ENCODE data around the gene NPTXR. TPM values are rescaled to one million over a fixed set of nuclear protein-coding genes. Genes with fewer than 3 reads are reported as not detected.
"Not testable (repeated sequence)": the region's sequence is repeated elsewhere in the genome, so short reads cannot be mapped to it uniquely, and the experiment has no call there.

Gene NPTXR
- total RNA-seq, 1 donor from 2014 or later, result 24.7 TPM

GRCh38 chr22:38868886-38869381, 25.1 kb upstream of the NPTXR start:
- peak; percentile 23 for DNase-seq (ENCODE audit: low read depth)

DNA sequence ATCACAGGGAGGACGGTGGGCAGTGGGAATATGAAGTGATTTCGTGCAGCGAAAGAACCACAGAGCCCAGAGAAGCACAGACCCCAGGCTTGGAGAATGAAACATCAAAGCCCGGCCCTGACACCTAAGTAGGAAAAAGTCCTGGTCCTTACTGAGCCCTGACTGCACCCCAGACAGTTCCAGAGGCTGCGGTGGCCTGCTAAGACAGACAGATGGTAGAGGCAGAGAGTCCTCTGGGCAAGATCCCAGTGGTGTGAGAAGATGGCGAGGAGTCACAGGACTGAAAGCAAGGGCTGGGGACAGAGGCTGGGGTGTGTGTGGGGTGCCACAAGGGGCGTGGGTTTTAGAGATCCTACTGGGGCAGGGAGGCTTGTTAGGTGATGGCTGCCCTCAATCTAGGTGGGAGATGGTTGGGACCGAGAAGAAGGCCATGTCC, 24.5 kb upstream of the NPTXR start:
- no peak for DNase-seq (ENCODE audit: low read depth)

GRCh38 chr22:38867471-38868285, 23.9 kb upstream of the NPTXR start:
- DNase-seq (ENCODE audit: low read depth), result no peak

DNA sequence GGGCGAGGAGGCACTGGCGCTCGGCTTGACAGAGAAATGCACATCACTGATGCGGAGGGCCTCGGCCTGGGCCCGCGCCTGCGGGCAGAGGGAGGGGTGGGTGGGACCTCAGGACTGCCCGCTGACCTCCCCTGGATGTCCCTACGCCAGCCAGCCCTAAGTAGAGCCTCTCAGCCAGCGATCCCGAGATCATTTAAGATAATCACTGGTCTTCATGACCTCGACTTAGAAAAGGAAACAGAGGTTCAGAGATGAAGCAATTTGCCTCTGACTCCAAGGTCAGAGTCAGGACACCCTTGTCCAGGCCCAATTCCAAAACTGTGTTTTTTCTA, 23.3 kb upstream of the NPTXR start:
- DNase-seq (ENCODE audit: low read depth), result no peak

- no peak for DNase-seq (ENCODE audit: low read depth)
Observed at GRCh38 chr22:38866399-38867123, 22.7 kb upstream of the NPTXR start.

GRCh38 chr22:38866024-38866398, 22.2 kb upstream of the NPTXR start:
- no peak for DNase-seq (ENCODE audit: low read depth)

DNA sequence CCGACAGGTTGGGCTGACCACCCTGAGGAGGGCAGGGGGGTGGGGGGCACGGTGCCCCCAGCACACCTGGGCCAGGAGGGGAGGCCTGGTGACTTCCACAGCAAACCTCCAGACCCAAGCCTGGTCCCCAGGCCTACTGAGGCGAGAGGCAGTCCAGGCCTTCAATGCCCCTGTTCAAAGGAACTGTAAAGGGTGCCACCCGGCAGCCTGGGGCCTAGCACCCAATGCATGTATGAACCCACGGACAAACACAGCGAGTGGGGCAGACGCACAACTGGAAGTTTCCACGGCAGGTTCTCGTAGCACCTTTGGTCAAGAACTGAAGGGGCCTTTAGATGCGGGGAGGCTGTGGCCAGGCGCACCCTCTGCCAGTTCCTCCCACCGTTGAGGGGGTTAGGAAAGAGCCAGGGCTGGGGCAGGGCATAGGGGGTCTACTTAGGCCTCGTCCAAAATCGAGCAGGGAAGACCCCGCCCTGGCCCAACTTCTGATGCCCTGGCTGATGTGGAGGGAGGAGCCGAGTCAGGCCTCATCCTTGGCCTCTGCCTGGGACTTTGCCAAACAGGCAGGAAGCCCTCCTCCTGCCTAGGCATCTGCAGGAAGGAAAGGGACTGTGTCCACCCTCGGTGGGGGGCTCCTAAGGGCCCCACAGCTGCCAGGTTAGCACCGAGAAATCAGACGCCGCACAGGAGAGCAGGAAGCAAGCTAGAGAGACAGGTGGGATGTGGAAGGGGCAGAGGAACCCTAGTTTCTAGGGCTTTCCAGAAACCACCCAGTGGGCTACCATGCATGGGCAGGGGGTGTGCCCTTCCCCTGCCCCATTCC, 21.6 kb upstream of the NPTXR start:
- no peak for DNase-seq (ENCODE audit: low read depth)

DNA sequence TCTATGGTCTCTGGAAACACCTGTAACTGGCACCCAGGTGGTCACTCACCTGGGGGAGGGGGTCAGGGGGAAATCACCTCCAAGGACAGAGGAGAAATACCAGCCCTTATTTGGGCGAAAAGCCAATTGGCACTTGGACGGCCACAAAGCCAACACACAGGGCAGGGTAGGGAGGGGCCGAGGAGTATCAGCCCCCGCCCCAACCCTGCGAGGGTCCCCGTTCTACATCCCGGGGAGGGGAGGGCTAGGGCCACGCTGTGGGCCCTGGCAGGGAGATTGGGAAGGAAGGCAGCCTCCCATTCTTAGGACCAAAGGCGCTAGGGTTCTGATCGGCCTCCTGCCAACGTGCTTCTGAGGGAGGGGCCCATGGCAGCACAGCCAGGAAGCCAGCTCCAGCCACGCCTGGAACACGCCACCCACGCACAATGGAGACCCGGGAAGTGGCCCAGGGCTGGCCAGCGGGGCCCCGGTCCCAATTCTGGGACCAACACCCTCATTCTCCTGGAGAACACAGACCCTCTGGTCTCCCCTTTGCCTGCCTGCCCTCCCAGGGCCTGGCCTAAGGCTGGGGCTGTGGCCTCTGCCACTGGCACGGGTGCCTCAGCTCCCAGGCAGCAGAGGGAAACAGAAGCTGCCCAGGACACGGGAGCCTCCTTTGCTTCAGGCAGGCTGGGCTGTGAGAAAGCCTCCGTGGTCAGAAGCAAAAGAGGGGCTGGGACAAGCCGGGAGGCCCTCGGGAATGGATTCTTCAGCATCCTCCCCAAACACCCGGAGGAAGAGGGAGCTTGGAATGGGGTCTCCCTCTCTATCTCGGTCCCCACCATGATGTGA, 20.7 kb upstream of the NPTXR start:
- no peak for DNase-seq (ENCODE audit: low read depth)

GRCh38 chr22:38863531-38864131, 19.8 kb upstream of the NPTXR start:
- DNase-seq (ENCODE audit: low read depth), result no peak

- DNase-seq (ENCODE audit: low read depth), result no peak
Observed at GRCh38 chr22:38862375-38863329, 18.8 kb upstream of the NPTXR start.

- DNase-seq (ENCODE audit: low read depth), result no peak
Observed at GRCh38 chr22:38861927-38862326, 18.1 kb upstream of the NPTXR start.

GRCh38 chr22:38861170-38861876, 17.5 kb upstream of the NPTXR start:
- no peak for DNase-seq (ENCODE audit: low read depth)

DNA sequence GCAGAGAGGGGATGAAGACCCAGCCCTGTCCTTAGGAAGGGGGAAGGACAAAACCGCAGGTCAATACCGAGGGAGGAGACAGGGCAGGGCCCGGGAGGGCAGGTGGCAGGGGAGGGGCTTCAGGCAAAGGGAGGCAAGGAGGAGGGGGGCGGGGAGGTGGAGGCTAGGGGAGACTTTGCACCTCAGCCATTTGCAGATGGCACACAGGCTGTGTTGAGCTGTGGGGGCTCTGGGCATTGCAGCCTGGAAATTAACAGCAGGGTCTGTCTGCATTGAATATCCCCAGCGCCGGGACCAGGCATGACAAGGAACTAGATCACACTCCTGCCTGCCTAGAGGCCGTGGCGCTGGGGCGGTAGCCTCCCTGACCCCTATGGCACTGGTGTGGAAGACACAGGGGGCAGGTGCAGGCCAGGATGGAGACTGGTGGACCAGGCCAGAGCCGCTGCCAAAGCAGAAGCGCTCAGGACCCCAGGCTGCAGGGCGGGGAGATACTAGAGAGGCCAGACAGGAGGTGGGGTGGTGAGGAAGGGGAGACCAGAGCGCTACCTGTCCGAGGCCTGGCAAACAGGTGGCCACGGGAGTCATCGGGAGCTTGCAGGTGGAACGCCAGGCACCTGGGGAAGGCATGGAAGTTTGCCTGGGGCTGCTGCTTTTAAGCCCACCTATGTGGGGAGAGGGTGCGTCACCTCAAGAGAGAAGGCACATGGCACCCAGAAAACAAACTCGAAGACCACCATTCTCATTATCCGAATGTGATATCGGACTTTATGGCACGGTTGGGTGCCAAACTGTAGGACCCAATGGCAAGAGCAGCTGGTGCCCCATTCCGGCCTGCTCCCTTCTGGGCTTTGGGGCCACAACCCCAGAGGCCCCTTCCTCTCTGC, 16.7 kb upstream of the NPTXR start:
- no peak for DNase-seq (ENCODE audit: low read depth)

DNA sequence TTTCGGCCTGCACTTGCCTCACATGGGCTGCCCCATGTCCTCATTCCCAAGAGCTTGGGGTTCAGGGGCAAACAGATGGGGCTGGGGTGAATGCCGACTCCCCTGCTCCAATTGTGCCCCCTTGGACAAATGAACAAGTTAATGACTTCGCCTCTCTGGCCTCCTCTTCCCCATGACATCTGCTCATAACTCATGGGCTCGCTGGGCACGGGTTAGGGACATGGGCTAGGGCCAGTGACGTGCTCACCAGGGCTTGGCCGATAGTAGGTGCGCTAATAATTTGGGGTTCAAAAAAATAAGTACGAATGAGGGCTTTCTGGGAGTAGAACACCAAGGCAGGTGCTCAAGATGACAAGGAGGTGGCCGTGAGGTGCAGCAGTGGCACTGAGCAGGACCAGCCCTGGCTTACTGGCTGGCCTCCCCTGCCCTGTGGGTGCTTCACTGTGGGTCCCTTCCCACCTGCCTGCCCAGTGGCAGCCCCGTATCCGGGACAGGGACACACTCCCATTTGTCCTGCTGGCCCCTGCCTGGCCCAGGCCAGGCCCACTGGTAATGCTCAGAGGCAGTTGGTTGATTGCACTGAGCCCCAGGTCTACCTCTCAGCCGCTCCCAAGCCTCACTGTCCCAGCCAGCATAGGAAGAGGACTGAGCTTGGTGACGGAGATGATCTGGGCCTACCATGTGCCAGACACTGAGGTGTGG, 15.9 kb upstream of the NPTXR start:
- DNase-seq (ENCODE audit: low read depth), result no peak

DNA sequence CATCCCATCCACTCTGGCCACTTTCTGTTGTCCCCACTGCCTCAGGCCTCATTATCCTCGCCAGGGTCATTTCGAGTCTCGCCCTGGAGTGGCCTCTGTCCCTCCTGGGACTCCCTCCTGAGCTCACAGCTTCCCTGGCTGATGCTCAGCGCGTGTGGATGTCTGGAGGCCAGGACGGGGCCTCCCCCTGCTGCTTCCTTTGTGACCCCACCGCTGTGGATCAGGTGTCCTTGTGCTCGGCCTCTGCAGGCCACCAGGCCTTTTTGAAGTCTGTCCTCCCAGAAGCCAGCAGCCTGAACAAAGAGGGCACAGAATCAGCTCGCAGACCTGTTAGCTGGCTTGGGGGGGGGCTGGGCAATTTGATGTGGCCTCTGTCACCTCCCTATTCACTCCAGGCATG, 14.7 kb upstream of the NPTXR start:
- no peak for DNase-seq (ENCODE audit: low read depth)

DNA sequence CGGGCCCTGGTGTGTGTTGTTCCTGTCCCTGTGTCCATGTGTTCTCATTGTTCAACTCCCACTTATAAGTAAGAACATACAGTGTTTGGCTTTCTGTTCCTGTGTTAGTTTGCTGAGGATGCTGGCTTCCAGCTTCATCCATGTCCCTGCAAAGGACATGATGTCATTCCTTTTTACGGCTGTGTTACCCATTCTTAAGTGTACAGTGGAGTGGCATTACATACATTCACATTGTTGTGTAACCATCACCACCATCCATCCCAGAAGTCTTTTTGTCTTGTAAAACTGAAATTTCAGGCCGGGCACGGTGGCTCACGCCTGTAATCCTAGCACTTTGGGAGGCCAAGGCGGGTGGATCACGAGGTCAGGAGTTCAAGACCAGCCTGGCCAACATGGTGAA, 10.6 kb upstream of the NPTXR start:
- not testable (repeated sequence) for DNase-seq (ENCODE audit: low read depth)

DNA sequence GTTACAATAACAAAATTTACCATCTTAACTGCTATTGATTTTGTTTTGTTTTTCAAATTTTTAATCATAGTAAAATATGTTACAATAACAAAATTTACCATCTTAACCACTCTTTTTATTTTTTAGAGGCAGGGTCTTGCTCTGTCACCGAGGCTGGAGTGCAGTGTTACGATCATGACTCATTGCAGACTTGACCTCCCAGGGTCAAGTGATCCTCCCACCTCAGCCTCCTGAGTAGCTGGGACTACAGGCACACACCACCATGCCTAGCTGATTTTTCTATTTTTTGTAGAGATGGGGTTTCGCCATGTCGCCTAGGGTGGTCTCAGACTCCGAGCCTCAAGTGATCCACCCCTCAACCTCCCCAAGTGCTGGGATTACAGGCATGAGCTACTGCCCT, 10.1 kb upstream of the NPTXR start:
- DNase-seq (ENCODE audit: low read depth), result not testable (repeated sequence)
